GM12864 (cell line): ENCODE results near the gene DIPK2A.
A peak's percentile ranks its signal among the peaks of the same experiment; 100 is the strongest.

Experiments used
- DNase-seq: peaks from one replicate; pipeline ENCODE4 v3.0.0-alpha.2; 2011; ENCODE audit warnings: low read depth
- H3K4me3 ChIP-seq: 2 replicates; pipeline ENCODE4 v1.5.1; 2011; ENCODE audit warnings: mild to moderate bottlenecking, low read depth, low read length, control low read depth
- TF ChIP-seq, protein P1 (sequence below): IDR thresholded peaks from 2 replicates; pipeline ENCODE4 v1.5.1; 2011; ENCODE audit warnings: low read depth, mild to moderate bottlenecking, moderate library complexity, low read length, control low read depth, inconsistent platforms; ENCODE audit errors: missing control alignments

DIPK2A gene

GRCh38 chr3:143950810-143951209 lies 20.8 kb upstream of the DIPK2A start:
- DNase-seq = no peak
- TF ChIP-seq, protein P1, sequence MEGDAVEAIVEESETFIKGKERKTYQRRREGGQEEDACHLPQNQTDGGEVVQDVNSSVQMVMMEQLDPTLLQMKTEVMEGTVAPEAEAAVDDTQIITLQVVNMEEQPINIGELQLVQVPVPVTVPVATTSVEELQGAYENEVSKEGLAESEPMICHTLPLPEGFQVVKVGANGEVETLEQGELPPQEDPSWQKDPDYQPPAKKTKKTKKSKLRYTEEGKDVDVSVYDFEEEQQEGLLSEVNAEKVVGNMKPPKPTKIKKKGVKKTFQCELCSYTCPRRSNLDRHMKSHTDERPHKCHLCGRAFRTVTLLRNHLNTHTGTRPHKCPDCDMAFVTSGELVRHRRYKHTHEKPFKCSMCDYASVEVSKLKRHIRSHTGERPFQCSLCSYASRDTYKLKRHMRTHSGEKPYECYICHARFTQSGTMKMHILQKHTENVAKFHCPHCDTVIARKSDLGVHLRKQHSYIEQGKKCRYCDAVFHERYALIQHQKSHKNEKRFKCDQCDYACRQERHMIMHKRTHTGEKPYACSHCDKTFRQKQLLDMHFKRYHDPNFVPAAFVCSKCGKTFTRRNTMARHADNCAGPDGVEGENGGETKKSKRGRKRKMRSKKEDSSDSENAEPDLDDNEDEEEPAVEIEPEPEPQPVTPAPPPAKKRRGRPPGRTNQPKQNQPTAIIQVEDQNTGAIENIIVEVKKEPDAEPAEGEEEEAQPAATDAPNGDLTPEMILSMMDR = no peak
- no peak overlapping the region for H3K4me3 ChIP-seq

GRCh38 chr3:143951351-143951971 lies 20.2 kb upstream of the DIPK2A start:
- DNase-seq = no peak
- TF ChIP-seq, protein P1 = peak; percentile 65

DNA sequence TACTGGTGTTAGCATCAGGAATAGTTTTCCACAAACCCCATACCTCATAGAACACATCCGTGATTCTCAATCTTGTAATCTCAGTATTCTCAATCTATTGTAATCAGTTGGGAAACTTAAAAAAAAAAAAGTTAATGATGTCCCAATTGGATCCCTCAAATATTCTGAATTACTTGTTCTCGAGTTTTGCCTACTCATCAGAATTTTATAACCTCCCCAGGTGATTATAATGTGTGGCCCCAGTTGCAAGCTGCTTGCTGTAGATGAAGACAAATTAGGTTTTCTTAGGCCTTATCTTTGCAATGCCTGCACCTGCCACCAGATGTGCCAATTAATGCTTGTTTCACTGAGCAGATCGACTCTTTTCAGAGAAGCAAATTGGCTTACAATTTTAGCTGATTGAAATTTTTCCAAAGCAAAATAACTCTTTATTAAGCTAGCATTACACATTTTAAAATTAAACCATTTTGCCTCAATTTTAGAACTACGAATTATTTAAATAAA lies 19.0 kb upstream of the DIPK2A start:
- DNase-seq = no peak
- no peak overlapping the region for H3K4me3 ChIP-seq
- TF ChIP-seq, protein P1 = peak; percentile 26

More at GRCh38 chr3:143951351-143951971, 20.2 kb upstream of the DIPK2A start:
- no peak overlapping the region for H3K4me3 ChIP-seq

DNA sequence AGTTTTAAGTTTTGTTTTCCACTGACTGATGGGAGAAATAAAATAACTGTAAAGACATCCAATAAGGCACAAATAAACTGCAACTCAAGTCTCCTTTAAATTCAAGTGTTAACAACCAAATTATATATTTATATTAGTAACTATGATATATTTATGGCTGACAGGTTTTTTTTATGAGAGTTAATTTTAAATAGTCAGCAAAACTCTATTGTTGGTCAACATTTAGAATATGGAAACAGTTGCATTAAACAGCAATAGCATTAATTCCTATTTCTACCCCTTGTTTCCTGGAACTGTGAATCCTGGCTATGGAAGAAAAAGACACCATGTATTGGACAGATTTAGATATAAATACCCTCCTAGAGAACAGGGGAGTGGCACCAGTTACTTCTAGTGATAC lies 16.5 kb upstream of the DIPK2A start:
- TF ChIP-seq, protein P1 = no peak
- H3K4me3 ChIP-seq = no peak overlapping the region
- no peak for DNase-seq

GRCh38 chr3:143956838-143957237 lies 14.8 kb upstream of the DIPK2A start:
- H3K4me3 ChIP-seq = no peak overlapping the region
- TF ChIP-seq, protein P1 = no peak
- no peak for DNase-seq

- DNase-seq = no peak
- no peak overlapping the region for H3K4me3 ChIP-seq
- TF ChIP-seq, protein P1 = no peak
Observed at GRCh38 chr3:143957453-143957852, 14.2 kb upstream of the DIPK2A start.

- H3K4me3 ChIP-seq = no peak overlapping the region
- TF ChIP-seq, protein P1 = no peak
- no peak for DNase-seq
Observed at GRCh38 chr3:143958966-143959365, 12.7 kb upstream of the DIPK2A start.
